HL-60/S4 (cell line): ENCODE data around the gene HOXD13.

Experiments
- in situ Hi-C: fragments of 300-500 bp; cut with MboI; formaldehyde crosslinking; loops from 2 replicates; pipeline ENCODE4 v1.14.3; 2022; ENCODE audit warnings: low sequenced_read_pairs

The HOXD13 gene

DNA sequence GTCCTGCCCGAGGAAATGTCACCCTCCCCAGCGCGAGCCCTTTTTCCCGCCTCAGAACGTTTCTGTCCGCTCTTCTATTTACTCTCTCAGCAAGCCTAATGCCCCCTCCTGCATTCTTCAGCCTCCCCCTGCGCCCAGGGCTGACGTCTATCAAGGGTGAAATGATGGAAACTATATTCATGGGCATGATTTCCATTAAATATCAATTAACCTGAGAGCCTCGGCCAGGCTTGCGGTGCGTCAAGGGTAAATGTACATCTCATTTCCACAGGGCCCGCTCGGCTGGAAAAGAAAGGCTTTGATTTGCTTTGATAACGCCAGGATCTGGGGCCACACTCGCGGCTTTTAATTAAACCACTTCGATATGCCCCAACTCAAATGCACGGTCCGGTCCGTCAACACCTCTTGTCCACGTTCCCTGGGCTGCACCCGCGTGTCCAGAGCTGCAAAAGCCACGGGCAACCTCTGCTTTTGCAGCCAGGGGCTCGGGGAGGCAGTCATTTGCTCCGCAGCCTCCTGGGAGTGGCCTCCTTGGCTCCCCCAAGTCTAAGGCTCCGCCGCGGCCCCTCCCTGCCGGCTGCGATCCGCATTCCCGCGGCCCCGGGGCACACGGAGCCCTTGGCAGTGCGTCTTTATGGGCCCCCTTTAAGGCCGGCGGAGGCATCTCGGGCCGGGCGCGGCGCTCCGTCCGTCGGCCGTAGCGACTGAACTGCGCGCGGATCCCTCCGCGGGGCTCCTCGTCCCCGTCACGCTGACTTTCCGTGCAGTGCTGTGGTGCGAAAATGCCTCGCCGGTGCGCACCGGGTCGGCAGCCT, 36.7 kb downstream of the HOXD13 start, which contains the start of gene HOXD8:
TSS of gene HOXD8 (plus strand) at position 724 of the 815 bp plus-strand sequence. CDS start 662 bp downstream, outside the sequence.
- in situ Hi-C loops: loop anchor here (10.0 to 25.0 kb wide), 4 partner anchors 333 to 1183 kb away; no protein-coding TSS in a partner anchor

- in situ Hi-C loops: loop anchor here (10.0 to 25.0 kb wide), 4 partner anchors 333 to 1183 kb away; no protein-coding TSS in a partner anchor
Observed at GRCh38 chr2:176129813-176130146, 37.3 kb downstream of the HOXD13 start.

- in situ Hi-C loops: loop anchor here (25.0 kb wide), 3 partner anchors 332 to 1182 kb away; no protein-coding TSS in a partner anchor
Observed at GRCh38 chr2:176130147-176130956, 37.8 kb downstream of the HOXD13 start.

DNA sequence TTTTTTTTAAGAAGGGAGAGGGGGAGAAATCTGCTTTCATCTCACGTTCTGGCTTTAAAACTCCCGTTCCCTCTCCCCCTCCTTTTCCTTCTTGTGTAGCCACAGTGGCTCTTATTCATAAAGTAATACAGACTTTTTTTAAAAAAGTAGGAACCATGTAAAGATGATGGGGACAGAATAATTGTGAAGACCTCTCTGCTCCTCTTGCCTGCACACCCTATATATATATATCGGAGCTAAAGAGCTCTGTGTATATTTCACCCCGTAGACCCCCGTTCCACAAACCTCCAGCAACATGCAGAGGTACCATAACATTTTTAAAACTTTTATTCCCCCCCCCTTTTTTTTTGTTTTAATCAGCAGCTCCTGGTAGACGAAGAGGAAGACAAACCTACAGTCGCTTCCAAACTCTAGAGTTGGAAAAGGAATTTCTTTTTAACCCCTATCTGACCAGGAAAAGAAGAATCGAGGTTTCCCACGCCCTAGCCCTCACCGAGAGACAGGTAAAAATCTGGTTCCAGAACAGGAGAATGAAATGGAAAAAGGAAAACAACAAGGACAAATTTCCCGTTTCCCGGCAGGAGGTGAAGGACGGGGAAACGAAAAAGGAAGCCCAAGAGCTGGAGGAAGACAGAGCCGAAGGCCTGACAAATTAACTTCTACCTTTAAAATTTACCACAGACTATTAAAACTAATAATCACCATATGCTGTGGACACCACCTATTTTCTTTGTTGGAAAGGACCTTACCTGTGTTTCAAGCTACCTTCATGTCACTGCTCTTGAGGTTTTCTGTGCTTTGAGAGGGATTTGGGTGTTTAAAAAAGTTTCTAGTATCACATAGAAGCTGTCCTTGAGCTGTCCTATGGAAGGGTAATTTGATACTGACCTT, 38.7 kb downstream of the HOXD13 start:
- in situ Hi-C loops: loop anchor here (25.0 kb wide), 3 partner anchors 331 to 1181 kb away; no protein-coding TSS in a partner anchor

DNA sequence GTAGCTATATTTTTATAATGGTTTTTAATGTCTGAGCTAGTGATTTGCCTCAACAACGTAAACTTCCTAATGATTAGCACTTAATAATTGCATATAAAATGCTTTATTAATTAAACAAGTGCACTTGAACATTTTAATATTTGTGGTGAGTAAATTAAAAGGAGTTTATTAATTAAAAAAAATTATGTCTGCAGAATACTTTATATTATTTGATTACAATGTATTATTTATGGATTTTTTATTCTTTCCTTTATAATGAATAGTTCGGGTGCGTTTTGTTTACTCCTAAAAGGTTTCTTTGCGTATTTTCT, 39.3 kb downstream of the HOXD13 start:
- in situ Hi-C loops: loop anchor here (25.0 kb wide), 3 partner anchors 330 to 1180 kb away; no protein-coding TSS in a partner anchor

- in situ Hi-C loops: loop anchor here (25.0 kb wide), 3 partner anchors 330 to 1180 kb away; no protein-coding TSS in a partner anchor
Observed at GRCh38 chr2:176132205-176133171, 40.0 kb downstream of the HOXD13 start.

- in situ Hi-C loops: loop anchor here (25.0 kb wide), 3 partner anchors 329 to 1179 kb away; no protein-coding TSS in a partner anchor
Observed at GRCh38 chr2:176133389-176133788, 40.9 kb downstream of the HOXD13 start.

- in situ Hi-C loops: loop anchor here (25.0 kb wide), 3 partner anchors 328 to 1178 kb away; no protein-coding TSS in a partner anchor
Observed at GRCh38 chr2:176134035-176134434, 41.5 kb downstream of the HOXD13 start.

GRCh38 chr2:176135035-176135440, 42.5 kb downstream of the HOXD13 start:
- in situ Hi-C loops: loop anchor here (25.0 kb wide), 3 partner anchors 327 to 1177 kb away; no protein-coding TSS in a partner anchor

GRCh38 chr2:176136374-176137251, 44.1 kb downstream of the HOXD13 start:
- in situ Hi-C loops: loop anchor here (25.0 kb wide), 3 partner anchors 326 to 1176 kb away; no protein-coding TSS in a partner anchor

DNA sequence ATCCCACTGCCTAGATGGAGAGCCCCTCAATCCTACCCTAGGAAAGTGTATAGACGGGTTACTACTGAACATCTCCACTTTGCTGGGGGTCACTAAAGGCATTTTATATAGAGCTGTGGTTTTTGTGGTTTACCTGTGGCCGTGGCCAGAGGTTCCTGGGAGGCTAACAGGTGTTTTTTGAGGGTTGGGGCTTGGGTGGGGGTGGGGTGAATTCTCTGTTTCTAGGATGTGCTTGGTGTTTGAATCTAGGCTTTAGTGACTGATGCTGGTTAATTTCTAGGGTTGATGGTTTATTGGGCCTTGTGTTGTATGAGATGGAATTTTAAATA, 44.7 kb downstream of the HOXD13 start:
- in situ Hi-C loops: loop anchor here (25.0 kb wide), 3 partner anchors 325 to 1175 kb away; no protein-coding TSS in a partner anchor

DNA sequence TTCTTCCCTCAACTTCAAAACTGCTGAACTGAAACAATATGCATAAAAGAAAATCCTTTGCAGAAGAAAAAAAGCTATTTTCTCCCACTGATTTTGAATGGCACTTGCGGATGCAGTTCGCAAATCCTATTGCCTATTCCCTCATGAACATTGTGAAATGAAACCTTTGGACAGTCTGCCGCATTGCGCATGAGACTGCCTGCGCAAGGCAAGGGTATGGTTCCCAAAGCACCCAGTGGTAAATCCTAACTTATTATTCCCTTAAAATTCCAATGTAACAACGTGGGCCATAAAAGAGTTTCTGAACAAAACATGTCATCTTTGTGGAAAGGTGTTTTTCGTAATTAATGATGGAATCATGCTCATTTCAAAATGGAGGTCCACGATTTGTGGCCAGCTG, 45.4 kb downstream of the HOXD13 start:
- in situ Hi-C loops: loop anchor here (25.0 kb wide), 3 partner anchors 324 to 1174 kb away; no protein-coding TSS in a partner anchor

GRCh38 chr2:176138526-176138922, 46.0 kb downstream of the HOXD13 start:
- in situ Hi-C loops: loop anchor here (25.0 kb wide), 3 partner anchors 324 to 1174 kb away; no protein-coding TSS in a partner anchor

DNA sequence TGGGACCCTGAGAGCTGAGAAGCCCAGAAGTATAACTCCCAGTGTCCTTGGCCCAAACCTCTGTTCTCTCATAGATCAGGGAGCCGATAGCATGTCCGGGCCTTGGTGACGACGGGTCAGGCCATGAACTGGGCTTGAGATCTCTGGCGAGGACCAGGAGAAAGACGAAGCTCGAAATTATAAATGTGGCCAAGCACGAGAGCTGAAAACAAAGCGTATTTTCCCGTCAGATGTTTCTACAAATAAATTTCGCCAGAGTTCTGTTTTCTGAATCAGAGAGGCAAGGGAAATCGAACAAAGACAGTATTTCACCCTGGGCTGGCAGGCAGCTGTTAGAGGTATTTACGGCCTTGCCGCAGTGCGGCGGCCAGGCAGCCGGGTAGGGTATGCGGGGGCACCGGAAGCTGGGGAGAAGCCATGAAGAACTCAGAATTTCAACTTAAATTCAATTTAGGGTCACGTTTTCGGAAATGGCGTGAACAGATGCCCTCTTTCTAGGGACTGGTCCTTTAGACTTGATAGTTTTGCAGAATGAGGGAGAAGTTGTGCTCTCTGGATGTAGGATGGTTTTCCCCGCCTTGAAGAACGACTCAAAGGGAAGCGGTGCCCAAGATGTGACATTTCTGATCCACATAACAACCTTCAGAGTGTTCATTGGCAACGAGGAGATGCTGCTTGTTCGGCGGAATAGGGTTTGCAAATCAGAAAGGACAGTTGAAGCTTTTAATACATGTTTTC, 46.6 kb downstream of the HOXD13 start:
- in situ Hi-C loops: loop anchor here (25.0 kb wide), 3 partner anchors 323 to 1173 kb away; no protein-coding TSS in a partner anchor

- in situ Hi-C loops: loop anchor here (10.0 to 25.0 kb wide), 4 partner anchors 322 to 1172 kb away; no protein-coding TSS in a partner anchor
Observed at GRCh38 chr2:176139661-176140512, 47.4 kb downstream of the HOXD13 start.
